Gastroesophageal sphincter (tissue), 4 donors: ENCODE measurements around the gene GMDS. TPM values are rescaled to one million over a fixed set of nuclear protein-coding genes. Genes with fewer than 3 reads are reported as not detected.

ENCODE experiments used
- ATAC-seq: fragments of 150-250 bp; one replicate; pipeline ENCODE4 v1.9.1; 2016; ENCODE audit warnings: mild to moderate bottlenecking, moderate library complexity
- H3K27ac ChIP-seq, 4 donors: fragments of 200-600 bp; sonication (generic) in 3 of 4; 1 replicate in 3 of 4; 2 replicates in 1 of 4; pipeline ENCODE4 v1.5.1; 2016 to 2019
- H3K27me3 ChIP-seq: fragments of 200-600 bp; sonication (generic); one replicate; pipeline ENCODE4 v1.5.1; 2019
- H3K36me3 ChIP-seq, 2 donors: fragments of 200-600 bp; sonication (generic); one replicate each; pipeline ENCODE4 v1.5.1; 2019; ENCODE audit warnings: control low read depth in 1 of 2
- H3K4me1 ChIP-seq, 3 donors: fragments of 200-600 bp; sonication (generic); 1 replicate in 2 of 3; 2 replicates in 1 of 3; pipeline ENCODE4 v1.5.1; 2016 to 2019; ENCODE audit warnings: control low read depth in 2 of 3
- H3K4me3 ChIP-seq, 2 donors: fragments of 200-600 bp; sonication (generic); one replicate each; pipeline ENCODE4 v1.5.1; 2019; ENCODE audit warnings: mild to moderate bottlenecking in 1 of 2, moderate library complexity in 1 of 2
- H3K9me3 ChIP-seq, 3 donors: fragments of 200-600 bp; sonication (generic); one replicate each; pipeline ENCODE4 v1.5.1; 2017 to 2019; ENCODE audit warnings: control low read depth in 2 of 3
- EP300 ChIP-seq: sonication (generic); formaldehyde crosslinking; IDR thresholded peaks from one replicate; pipeline ENCODE4 v1.6.1; 2017; ENCODE audit warnings: antibody characterized with exemption, mild to moderate bottlenecking
- POLR2A ChIP-seq, 2 donors: fragments of 450-650 bp; IDR thresholded peaks; one replicate each; pipeline ENCODE4 v1.6.1; 2017; ENCODE audit warnings: antibody characterized with exemption in 2 of 2, mild to moderate bottlenecking in 2 of 2, moderate library complexity in 1 of 2
- POLR2AphosphoS5 ChIP-seq: sonication (generic); formaldehyde crosslinking; IDR thresholded peaks from one replicate; pipeline ENCODE4 v1.6.1; 2017; ENCODE audit warnings: antibody characterized with exemption
- whole genome bisulfite sequencing, 2 donors: methylation state at CpG; one replicate each; pipeline ENCODE4 v1.1.5; 2018; ENCODE audit warnings: low coverage in 1 of 2; 5-methylcytosine and 5-hydroxymethylcytosine counted together
- total RNA-seq, 4 donors: library from RNA; depleted of rRNA; stranded (reverse); fragments of >200 nt; gene quantifications; one replicate each; pipeline ENCODE4 v1.1.0, GENCODE V29; 2016
- TF ChIP-seq, protein P1 (sequence below), 4 experiments: fragments of 200-600 bp in 2 of 4; fragments of 450-650 bp in 2 of 4; sonication (generic) in 1 of 4; IDR thresholded peaks; one replicate each; pipeline ENCODE4 v1.5.1; 2017 to 2019; ENCODE audit warnings: antibody characterized with exemption in 4 of 4, mild to moderate bottlenecking in 2 of 4, moderate library complexity in 2 of 4

GMDS gene
- total RNA-seq, 4 donors from 2014 or later, result 5.0 to 14.7 (median 6.4) TPM

DNA sequence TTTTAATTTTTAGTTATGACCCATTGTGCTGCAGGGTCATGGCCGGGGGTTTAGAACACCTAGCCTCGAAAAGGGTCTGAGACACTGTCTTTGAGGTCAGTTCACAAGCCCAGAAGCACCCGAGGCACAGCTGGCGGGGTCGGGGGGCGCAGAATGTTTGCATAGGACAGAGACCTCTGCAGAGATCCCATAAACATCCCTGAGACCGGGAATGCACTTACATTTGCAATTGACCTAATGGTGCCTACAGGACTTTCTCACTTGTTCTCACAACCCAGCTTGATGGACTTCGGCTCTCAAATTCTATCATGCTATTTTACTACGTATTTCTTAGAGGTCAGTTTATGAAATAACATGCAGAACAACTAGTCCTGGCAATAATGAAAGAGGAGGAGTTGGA, 669.2 kb downstream of the GMDS start:
- ATAC-seq, result no peak
- Histone ChIP-seq H3K4me1 (peaks cover 0 to 29% (median 0%) of the 10 kb centered on the region in 3 donors), H3K4me3 (no peak overlapping the region), H3K27me3 (peaks cover 4% of the 10 kb centered on the region), H3K9me3 (peaks cover 0 to 12% (median 0%) of the 10 kb centered on the region in 3 donors), H3K36me3 (no peaks in the 10 kb centered on the region), H3K27ac (peak overlapping the region in 2 of 4 donors; percentile 62 to 66)
- WGBS, 2 donors, result 73 to 74% methylated on average over 3 to 9 of the region's 9 CpGs
- TF ChIP-seq, protein P1, sequence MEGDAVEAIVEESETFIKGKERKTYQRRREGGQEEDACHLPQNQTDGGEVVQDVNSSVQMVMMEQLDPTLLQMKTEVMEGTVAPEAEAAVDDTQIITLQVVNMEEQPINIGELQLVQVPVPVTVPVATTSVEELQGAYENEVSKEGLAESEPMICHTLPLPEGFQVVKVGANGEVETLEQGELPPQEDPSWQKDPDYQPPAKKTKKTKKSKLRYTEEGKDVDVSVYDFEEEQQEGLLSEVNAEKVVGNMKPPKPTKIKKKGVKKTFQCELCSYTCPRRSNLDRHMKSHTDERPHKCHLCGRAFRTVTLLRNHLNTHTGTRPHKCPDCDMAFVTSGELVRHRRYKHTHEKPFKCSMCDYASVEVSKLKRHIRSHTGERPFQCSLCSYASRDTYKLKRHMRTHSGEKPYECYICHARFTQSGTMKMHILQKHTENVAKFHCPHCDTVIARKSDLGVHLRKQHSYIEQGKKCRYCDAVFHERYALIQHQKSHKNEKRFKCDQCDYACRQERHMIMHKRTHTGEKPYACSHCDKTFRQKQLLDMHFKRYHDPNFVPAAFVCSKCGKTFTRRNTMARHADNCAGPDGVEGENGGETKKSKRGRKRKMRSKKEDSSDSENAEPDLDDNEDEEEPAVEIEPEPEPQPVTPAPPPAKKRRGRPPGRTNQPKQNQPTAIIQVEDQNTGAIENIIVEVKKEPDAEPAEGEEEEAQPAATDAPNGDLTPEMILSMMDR (IDR thresholded peaks at IDR 0.05), result no peak
- no peak for TF ChIP-seq POLR2A (IDR thresholded peaks at IDR 0.05)
- TF ChIP-seq POLR2AphosphoS5, result no peak
- TF ChIP-seq EP300, result no peak

DNA sequence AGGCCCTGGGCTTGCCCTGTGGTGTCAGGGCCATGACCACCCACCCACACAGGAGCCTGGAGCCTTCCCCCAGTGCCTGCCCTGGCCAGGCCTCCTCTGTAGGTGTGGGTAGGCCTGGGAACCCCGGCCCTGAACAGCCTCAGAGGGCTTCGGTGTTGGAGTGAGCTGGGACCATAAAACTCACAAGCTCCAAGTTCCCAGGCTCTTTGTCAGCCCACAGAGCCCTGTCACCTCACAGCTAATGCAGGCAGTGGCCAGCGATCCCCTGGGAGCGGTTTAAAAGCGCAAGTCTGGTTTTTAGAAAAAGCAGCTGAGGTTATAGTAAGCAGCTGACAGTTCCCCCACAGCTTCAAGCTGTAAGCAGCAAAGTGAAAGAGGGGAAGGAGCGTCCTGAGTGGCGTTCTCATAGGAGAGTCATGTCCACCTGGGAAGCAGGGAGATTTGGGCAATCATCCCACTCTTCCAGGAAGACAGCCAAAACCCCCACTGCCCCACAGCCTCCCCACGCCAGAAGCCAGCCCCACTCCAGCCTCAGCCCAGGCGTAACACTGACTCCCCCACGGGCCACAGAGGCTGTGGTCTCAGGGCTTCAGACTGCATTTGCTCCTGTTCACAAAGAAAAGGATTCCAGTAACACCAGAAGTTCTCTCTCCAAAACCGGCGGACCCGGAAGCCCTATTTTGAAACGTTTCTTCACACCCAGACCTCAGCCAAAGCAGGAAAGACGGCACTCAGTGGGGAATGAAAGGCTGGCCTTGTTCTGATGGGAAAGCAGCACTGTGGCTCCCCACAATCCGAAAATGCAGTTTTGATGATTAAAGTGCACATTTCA, 670.0 kb downstream of the GMDS start:
- H3K27ac ChIP-seq, result peak overlapping the region in 3 of 4 donors; percentile 12 to 66 (median 62)
- TF ChIP-seq POLR2AphosphoS5 (no peak), POLR2A (IDR thresholded peaks at IDR 0.05) (no peak), EP300 (no peak)
- H3K4me3 ChIP-seq, result peak overlapping the region; percentile 4 to 29
- 12 to 30% methylated on average over 2 to 7 of the region's 16 CpGs for WGBS, 2 donors
- peak; percentile 29 for ATAC-seq
- no peaks in the 10 kb centered on the region for H3K27me3 ChIP-seq
- H3K9me3 ChIP-seq, result peaks cover 0 to 20% (median 0%) of the 10 kb centered on the region in 3 donors
- peaks cover 0 to 29% (median 0%) of the 10 kb centered on the region in 3 donors for H3K4me1 ChIP-seq
- no peaks in the 10 kb centered on the region for H3K36me3 ChIP-seq

DNA sequence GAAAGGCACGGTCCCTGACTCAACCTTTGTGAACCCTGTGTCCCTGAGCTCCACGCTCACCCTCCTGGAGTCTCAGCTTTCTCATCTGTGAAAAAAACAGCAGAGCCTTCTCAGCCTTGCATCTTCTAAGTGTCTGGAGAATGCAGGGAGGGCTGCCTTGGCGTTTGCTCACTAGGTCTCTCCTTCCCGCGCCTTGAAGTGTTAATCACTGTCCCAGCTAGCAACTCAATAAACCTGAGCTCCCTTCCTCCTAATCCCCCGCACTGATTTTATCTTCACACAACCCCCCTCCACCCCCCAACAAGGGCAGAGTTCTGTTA, 670.6 kb downstream of the GMDS start:
- 71% methylated on average over 5 of the region's 6 CpGs; no CpG with 5 or more reads in 1 of the 2 donors for WGBS, 2 donors

DNA sequence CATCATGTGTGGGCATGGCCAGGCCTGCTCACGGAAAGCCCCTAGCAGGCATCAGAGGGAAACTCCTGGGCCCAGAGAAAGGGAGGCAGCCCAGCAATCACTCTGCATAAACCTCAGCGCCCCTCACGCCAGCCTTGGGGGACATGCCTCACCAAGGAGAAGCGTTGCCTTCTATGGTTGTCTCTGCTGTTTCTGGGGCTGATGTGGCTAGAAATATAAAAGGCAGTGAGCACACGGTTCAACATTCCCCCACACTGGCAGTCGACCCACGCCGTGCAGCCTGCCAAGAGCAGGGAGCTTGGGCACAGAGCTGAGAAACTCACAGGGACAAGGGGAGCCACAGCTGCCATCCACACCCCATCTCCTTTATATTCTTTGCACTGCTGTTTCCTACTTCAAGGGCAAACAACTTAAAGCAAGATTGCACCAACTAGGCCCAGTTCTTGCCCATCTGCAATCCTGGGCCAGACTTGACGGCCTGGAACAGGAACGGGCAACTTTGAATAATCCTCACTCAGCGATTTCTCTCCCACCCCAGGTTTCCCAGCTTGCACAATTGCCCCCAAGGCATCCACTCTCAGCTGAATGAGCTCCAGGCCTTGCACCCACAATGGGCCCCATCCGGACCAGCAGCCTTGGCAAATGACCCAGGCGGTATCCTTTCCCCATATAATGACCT, 671.2 kb downstream of the GMDS start:
- no peaks in the 10 kb centered on the region for H3K36me3 ChIP-seq
- peak overlapping the region in 1 of 4 donors; percentile 11 for H3K27ac ChIP-seq
- WGBS, 2 donors, result 60 to 90% methylated on average over 1 to 2 of the region's 13 CpGs
- no peak for ATAC-seq
- H3K4me3 ChIP-seq, result no peak overlapping the region
- no peak for TF ChIP-seq POLR2AphosphoS5
- no peak for TF ChIP-seq POLR2A (IDR thresholded peaks at IDR 0.05)
- TF ChIP-seq, protein P1 (IDR thresholded peaks at IDR 0.05), result no peak
- no peak for TF ChIP-seq EP300
- H3K4me1 ChIP-seq, result peaks cover 0 to 29% (median 0%) of the 10 kb centered on the region in 3 donors
- no peaks in the 10 kb centered on the region for H3K27me3 ChIP-seq
- H3K9me3 ChIP-seq, result peaks cover 0 to 30% (median 0%) of the 10 kb centered on the region in 3 donors

More for the DNA sequence above, 670.6 kb downstream of the GMDS start:
- ATAC-seq, result no peak
- no peaks in the 10 kb centered on the region for H3K36me3 ChIP-seq
- no peaks in the 10 kb centered on the region for H3K27me3 ChIP-seq
- TF ChIP-seq POLR2A (IDR thresholded peaks at IDR 0.05), result no peak
- no peak for TF ChIP-seq POLR2AphosphoS5
- TF ChIP-seq, protein P1 (IDR thresholded peaks at IDR 0.05), result no peak
- TF ChIP-seq EP300, result no peak
- peaks cover 0 to 26% (median 0%) of the 10 kb centered on the region in 3 donors for H3K9me3 ChIP-seq
- H3K27ac ChIP-seq, result peak overlapping the region in 3 of 4 donors; percentile 12 to 66 (median 62)
- no peak overlapping the region for H3K4me3 ChIP-seq
- H3K4me1 ChIP-seq, result peaks cover 0 to 29% (median 0%) of the 10 kb centered on the region in 3 donors
